Measurements from ENCODE around the gene C3orf52. TPM values are rescaled to one million over a fixed set of nuclear protein-coding genes. Genes with fewer than 3 reads are reported as not detected.

The C3orf52 gene
- total and polyA plus RNA-seq, 7 donors: 0.36 to 17.4 (median 2.2) TPM

DNA sequence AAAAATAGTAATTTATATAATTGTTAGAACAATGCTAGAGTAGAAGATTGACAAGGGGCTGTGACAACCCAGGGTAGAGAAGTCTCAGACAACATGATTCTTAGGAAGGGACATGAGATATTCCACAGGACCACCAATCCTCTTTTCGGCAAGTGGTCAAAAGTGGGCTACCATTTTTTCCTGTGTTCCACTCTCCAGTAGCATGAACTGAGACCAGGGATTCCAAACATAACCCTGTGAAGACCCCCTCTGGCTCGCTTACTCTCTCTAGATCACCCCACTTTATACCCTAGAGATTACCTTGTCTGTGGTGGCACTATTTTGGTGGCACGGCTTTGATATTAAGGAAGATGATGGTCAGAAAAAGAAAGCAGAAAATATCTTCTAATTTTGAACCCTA, 45.9 kb downstream of the C3orf52 start:
- intact Hi-C loops (cut with DNase I): no loop called here
- no peaks in the 10 kb centered on the region for H3K27me3 ChIP-seq
- no peaks in the 10 kb centered on the region for H3K36me3 ChIP-seq
- H3K9me3 ChIP-seq: no peaks in the 10 kb centered on the region
- no peak for DNase-seq
- no peak for TF ChIP-seq EP300 (IDR thresholded peaks at IDR 0.05)
- no peak for TF ChIP-seq POLR2AphosphoS5 (IDR thresholded peaks at IDR 0.05)
- TF ChIP-seq, protein P1, sequence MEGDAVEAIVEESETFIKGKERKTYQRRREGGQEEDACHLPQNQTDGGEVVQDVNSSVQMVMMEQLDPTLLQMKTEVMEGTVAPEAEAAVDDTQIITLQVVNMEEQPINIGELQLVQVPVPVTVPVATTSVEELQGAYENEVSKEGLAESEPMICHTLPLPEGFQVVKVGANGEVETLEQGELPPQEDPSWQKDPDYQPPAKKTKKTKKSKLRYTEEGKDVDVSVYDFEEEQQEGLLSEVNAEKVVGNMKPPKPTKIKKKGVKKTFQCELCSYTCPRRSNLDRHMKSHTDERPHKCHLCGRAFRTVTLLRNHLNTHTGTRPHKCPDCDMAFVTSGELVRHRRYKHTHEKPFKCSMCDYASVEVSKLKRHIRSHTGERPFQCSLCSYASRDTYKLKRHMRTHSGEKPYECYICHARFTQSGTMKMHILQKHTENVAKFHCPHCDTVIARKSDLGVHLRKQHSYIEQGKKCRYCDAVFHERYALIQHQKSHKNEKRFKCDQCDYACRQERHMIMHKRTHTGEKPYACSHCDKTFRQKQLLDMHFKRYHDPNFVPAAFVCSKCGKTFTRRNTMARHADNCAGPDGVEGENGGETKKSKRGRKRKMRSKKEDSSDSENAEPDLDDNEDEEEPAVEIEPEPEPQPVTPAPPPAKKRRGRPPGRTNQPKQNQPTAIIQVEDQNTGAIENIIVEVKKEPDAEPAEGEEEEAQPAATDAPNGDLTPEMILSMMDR (IDR thresholded peaks at IDR 0.05): no peak
- no peak for TF ChIP-seq POLR2A (IDR thresholded peaks at IDR 0.05)
- H3K27ac ChIP-seq: no peak overlapping the region
- H3K4me1 ChIP-seq: no peaks in the 10 kb centered on the region
- 76 to 93% methylated on average over 3 of the region's 3 CpGs for WGBS, 2 donors
- no peak overlapping the region for H3K4me3 ChIP-seq

DNA sequence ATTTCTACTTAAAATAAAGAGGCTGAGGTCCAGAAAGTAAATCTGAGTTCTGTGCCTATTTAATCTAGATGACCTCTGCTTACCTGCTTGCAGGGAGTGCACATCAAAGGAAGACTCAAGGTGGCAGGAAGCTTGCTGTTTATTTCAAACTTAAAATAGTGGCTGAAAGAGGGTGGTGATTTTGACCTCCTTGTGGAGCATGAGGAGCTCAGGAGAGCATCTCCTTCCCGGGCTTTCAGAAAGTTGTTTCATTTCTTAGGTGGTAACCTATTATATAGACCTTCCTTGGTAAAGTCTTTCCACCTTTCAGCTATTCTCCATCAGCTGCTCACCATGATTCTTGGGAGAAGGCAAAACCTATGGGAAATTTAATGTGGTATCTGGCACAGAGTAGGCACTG, 46.4 kb downstream of the C3orf52 start:
- Histone ChIP-seq H3K9me3 (no peaks in the 10 kb centered on the region), H3K4me3 (no peak overlapping the region), H3K4me1 (no peaks in the 10 kb centered on the region), H3K36me3 (no peaks in the 10 kb centered on the region), H3K27ac (no peak overlapping the region), H3K27me3 (no peaks in the 10 kb centered on the region)
- no peak for DNase-seq
- intact Hi-C loops (cut with DNase I): no loop called here
- WGBS, 2 donors: 63 to 93% methylated on average over 1 of the region's 1 CpG
- no peak for TF ChIP-seq EP300 (IDR thresholded peaks at IDR 0.05)
- TF ChIP-seq, protein P1 (IDR thresholded peaks at IDR 0.05): no peak
- no peak for TF ChIP-seq POLR2A (IDR thresholded peaks at IDR 0.05)
- TF ChIP-seq POLR2AphosphoS5 (IDR thresholded peaks at IDR 0.05): no peak

DNA sequence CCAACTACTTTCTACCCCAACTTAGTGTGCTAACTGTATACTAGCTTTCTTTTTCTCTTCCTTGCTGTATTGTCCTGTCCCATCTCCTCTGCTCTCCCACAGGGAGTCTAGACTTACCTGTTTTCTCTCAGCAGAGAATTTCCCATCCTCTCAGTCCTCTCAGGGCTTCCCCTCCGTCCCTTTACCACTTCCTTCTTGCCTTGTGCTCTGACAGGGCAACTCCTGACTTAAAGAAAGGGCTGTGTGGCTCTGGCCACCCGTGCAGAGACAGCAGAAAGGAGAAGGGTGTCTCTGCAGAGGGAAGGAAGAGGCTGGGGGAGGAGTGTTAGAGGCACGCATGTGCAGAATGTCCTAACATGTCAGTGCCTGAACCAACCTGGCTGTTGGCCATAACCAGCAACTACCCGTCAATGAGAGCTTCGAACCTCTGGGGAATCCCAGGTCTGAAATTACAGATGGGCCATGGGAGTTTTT, 46.8 kb downstream of the C3orf52 start, which contains the start of gene GCSAM:
Gene GCSAM, minus strand, starts transcription at position 274 of the 474 bp plus-strand sequence. Its CDS starts 128 bp downstream, at position 146.
- WGBS, 2 donors: 40 to 80% methylated on average over 5 of the region's 5 CpGs
- Histone ChIP-seq H3K4me1 (no peaks in the 10 kb centered on the region), H3K27ac (no peak within 1 kb of the TSS), H3K36me3 (no peaks in the 10 kb centered on the region), H3K27me3 (no peaks in the 10 kb centered on the region), H3K9me3 (no peaks in the 10 kb centered on the region), H3K4me3 (no peak within 1 kb of the TSS)
- DNase-seq: peak; percentile 70
- intact Hi-C loops (cut with DNase I): no loop called here
- TF ChIP-seq, protein P1 (IDR thresholded peaks at IDR 0.05): no peak
- TF ChIP-seq EP300 (IDR thresholded peaks at IDR 0.05) (no peak), POLR2A (IDR thresholded peaks at IDR 0.05) (no peak), POLR2AphosphoS5 (IDR thresholded peaks at IDR 0.05) (peak in 1 of 4 donors; percentile 18)

DNA sequence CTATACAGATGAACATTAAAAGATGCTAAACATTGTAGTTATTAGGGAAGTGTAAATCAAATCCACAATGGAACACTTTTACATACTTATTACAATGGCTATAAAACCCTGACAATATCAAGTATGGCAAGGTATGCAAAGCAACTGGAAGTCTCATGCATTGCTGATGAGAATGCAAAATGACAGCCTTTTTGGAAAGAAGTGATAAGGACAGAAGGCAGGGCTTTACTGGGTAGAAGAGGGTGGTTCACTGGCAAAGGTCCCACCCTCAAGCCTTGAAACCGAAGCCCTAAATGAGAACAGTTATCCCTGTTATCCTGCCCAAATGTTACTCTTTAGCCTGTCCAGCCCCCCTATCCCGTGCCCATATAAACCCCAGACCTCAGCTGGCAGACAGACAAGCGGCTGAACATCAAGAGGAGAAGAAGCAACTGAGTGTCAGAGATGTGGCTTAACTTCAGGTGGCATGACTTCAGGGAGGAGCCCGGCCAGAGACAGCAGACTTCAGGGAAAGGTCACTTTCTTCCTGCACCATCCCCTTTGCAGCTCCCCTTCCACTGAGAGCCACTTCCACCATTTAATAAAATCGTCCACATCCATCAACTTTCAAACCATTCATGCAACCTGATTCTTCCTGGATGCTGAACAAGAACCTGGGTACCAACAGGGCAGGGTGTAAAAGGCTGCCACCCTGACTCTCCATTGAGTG, 47.6 kb downstream of the C3orf52 start:
- Histone ChIP-seq H3K36me3 (no peaks in the 10 kb centered on the region), H3K27me3 (no peaks in the 10 kb centered on the region), H3K9me3 (no peaks in the 10 kb centered on the region), H3K4me1 (no peaks in the 10 kb centered on the region), H3K4me3 (no peak overlapping the region), H3K27ac (no peak overlapping the region)
- DNase-seq: no peak
- WGBS, 2 donors: 87 to 89% methylated on average over 5 of the region's 5 CpGs
- TF ChIP-seq, protein P1 (IDR thresholded peaks at IDR 0.05): no peak
- no peak for TF ChIP-seq POLR2A (IDR thresholded peaks at IDR 0.05)
- TF ChIP-seq EP300 (IDR thresholded peaks at IDR 0.05): no peak
- no peak for TF ChIP-seq POLR2AphosphoS5 (IDR thresholded peaks at IDR 0.05)
- intact Hi-C loops (cut with DNase I): no loop called here
